DOHH2 (cell line): Measurements from ENCODE around the gene TP53BP2.

ENCODE experiments used
- EZH2phosphoT487 ChIP-seq: fragments of 200-600 bp; sonication (generic); IDR thresholded peaks from 2 replicates; pipeline ENCODE4 v1.6.1; 2017; ENCODE audit warnings: borderline replicate concordance, mild to moderate bottlenecking, antibody characterized with exemption, low read length, moderate library complexity, mixed read lengths
- TF ChIP-seq, protein P1 (sequence below): fragments of 200-600 bp; sonication (generic); IDR thresholded peaks from one replicate; pipeline ENCODE4 v1.5.1; 2014; ENCODE audit warnings: antibody characterized with exemption, mild to moderate bottlenecking, low read depth, low read length; ENCODE audit not compliant: poor library complexity, severe bottlenecking

DNA sequence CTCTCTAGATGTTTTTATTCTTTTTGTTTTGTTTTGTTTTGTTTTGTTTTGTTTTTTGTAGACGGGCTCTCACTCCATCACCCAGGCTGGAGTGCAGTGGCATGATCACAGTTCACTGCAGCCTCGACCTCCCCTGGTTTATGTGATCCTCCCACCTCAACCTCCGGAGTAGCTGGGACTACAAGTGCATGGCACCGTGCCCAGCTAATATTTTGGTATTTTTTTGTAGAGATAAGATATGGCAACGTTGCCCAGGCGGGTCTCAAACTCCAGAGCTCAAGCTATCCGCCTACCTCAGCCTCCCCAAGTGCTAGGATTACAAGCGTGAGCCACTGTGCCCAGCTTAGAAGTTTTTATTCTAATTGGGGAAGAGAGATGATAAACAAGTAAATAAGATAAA lies 13.3 kb upstream of the TP53BP2 start:
- TF ChIP-seq, protein P1, sequence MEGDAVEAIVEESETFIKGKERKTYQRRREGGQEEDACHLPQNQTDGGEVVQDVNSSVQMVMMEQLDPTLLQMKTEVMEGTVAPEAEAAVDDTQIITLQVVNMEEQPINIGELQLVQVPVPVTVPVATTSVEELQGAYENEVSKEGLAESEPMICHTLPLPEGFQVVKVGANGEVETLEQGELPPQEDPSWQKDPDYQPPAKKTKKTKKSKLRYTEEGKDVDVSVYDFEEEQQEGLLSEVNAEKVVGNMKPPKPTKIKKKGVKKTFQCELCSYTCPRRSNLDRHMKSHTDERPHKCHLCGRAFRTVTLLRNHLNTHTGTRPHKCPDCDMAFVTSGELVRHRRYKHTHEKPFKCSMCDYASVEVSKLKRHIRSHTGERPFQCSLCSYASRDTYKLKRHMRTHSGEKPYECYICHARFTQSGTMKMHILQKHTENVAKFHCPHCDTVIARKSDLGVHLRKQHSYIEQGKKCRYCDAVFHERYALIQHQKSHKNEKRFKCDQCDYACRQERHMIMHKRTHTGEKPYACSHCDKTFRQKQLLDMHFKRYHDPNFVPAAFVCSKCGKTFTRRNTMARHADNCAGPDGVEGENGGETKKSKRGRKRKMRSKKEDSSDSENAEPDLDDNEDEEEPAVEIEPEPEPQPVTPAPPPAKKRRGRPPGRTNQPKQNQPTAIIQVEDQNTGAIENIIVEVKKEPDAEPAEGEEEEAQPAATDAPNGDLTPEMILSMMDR = no peak
- no peak for TF ChIP-seq EZH2phosphoT487
